Left ventricle myocardium inferior (tissue), 1 donor: ENCODE results near the gene PIK3CD. TPM values are rescaled to one million over a fixed set of nuclear protein-coding genes. Genes with fewer than 3 reads are reported as not detected.

Experiments used
- DNase-seq: peaks from one replicate; pipeline ENCODE4 v3.0.0-alpha.2; 2020
- H3K27ac ChIP-seq: fragments of 200-600 bp; replicated peaks from 2 replicates; pipeline ENCODE4 v1.8.0; 2021
- H3K27me3 ChIP-seq: fragments of 200-600 bp; 2 replicates; pipeline ENCODE4 v1.8.0; 2021; ENCODE audit warnings: low read depth
- H3K36me3 ChIP-seq: fragments of 200-600 bp; 2 replicates; pipeline ENCODE4 v1.8.0; 2021
- H3K4me1 ChIP-seq: fragments of 200-600 bp; 2 replicates; pipeline ENCODE4 v1.8.0; 2021
- H3K4me3 ChIP-seq: fragments of 200-600 bp; 2 replicates; pipeline ENCODE4 v1.8.0; 2021; ENCODE audit warnings: mild to moderate bottlenecking, moderate library complexity
- H3K9me3 ChIP-seq: fragments of 200-600 bp; replicated peaks from 2 replicates; pipeline ENCODE4 v1.8.0; 2021
- intact Hi-C: fragments of 100-400 bp; cut with micrococcal nuclease; formaldehyde crosslinking; loops from one replicate; pipeline ENCODE4 v1.11.0; 2022
- total RNA-seq: library from RNA; stranded (reverse); fragmentation: NEBNext Ultra II Directional; extraction: Animal tissue kit (Norgen Biotek cat#: 25700); gene quantifications from one replicate; pipeline ENCODE4 v1.2.1, GENCODE V29; 2021
- TF ChIP-seq, protein P1 (sequence below): fragments of 200-600 bp; IDR thresholded peaks from 2 replicates; pipeline ENCODE4 v1.8.0; 2021; ENCODE audit warnings: antibody characterized with exemption, mild to moderate bottlenecking, borderline replicate concordance
- donor health status: DM: no; HTN: yes; CAD: no; lungs with severe emphysema.

The PIK3CD gene
- total RNA-seq, 1 donor from 2014 or later = 2.6 TPM

DNA sequence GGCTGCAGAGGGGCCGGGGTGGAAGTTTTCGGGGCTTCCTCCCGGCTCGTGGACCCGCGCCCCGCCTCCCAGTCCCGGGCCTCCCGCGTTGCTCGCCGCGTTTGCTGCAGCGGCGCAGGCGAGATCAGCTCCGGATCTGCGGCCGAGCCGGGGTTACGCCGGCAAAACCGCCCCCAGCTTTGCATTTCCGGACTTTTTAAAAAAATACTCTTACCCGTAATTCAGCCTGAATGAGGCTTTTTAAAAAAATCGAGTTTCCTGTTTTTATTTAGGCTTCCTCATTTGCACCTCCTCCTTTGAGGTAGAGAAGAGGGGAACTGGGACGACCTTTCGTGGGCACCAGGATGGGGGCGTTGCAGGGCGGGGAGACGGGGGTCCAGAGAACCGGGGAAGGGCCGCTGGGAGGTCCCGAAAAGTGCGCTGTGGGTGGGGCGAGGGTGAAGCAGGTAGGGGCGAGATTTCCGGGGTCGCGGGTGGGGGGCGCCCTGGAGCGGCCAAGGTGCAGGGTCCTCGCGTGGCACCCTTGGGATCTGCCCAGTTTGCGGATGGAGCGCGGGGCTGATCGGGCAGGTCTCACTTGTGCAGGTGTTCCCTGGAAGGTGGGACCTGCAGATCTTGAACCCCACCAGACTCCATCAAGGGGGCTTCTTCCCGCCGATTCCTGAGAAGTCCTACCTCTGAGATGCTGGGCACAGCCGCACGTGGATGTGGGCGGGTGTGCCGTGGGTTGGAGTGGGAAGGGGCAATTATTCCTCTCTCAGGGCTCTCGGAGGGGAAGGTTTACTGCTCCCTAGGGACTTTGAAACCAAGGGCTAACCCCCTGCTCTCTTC, 1.1 kb downstream of the PIK3CD start:
- TF ChIP-seq, protein P1, sequence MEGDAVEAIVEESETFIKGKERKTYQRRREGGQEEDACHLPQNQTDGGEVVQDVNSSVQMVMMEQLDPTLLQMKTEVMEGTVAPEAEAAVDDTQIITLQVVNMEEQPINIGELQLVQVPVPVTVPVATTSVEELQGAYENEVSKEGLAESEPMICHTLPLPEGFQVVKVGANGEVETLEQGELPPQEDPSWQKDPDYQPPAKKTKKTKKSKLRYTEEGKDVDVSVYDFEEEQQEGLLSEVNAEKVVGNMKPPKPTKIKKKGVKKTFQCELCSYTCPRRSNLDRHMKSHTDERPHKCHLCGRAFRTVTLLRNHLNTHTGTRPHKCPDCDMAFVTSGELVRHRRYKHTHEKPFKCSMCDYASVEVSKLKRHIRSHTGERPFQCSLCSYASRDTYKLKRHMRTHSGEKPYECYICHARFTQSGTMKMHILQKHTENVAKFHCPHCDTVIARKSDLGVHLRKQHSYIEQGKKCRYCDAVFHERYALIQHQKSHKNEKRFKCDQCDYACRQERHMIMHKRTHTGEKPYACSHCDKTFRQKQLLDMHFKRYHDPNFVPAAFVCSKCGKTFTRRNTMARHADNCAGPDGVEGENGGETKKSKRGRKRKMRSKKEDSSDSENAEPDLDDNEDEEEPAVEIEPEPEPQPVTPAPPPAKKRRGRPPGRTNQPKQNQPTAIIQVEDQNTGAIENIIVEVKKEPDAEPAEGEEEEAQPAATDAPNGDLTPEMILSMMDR = no peak
- DNase-seq = peak; percentile 35
- Histone ChIP-seq H3K27ac (peak overlapping the region; percentile 57), H3K4me3 (peak overlapping the region; percentile 64), H3K27me3 (peaks cover 63% of the 10 kb centered on the region), H3K36me3 (no peaks in the 10 kb centered on the region), H3K9me3 (no peaks in the 10 kb centered on the region), H3K4me1 (peaks cover 19% of the 10 kb centered on the region)
- intact Hi-C loops = no loop called here

DNA sequence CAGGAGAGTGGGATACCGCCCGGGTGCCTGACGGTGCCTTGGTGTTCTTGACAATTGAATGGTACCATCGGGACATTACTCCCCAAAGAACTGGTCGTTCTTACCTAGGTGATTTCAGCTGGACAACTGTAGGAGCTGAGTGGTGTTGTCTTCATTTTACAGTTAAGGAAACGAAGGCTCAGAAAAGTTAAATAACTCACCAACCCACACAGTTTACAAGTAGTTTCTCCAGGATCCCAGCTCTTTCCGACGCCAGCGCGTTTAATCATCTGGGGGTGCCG, 1.6 kb downstream of the PIK3CD start:
- intact Hi-C loops = no loop called here
- peaks cover 63% of the 10 kb centered on the region for H3K27me3 ChIP-seq

DNA sequence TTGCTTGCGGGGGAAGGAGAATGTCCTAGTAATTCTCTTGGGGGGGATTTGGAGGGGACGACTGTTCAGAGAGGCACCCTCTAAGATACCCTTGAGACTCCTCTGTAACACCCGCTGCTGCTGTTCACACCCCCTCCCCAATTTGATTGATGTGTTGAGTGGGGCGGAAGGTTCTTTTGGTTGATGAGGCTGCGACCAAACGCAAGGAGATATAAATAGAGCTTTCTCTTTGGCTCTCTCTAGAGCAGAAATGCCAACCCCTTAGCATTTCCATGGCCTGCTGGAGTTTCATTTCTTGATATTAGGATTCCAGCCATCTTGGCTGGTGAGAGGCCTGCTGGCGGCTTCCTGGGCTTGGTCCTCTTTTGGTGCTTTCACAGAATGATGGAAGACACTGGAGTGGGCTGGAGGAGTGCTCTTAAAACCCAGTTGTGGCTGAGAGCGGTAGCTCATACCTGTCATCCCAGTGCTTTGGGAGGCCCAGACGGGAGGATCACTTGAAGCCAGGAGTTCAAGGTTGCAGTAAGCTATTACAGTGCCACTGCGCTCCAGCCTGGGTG, 2.0 kb downstream of the PIK3CD start:
- H3K4me3 ChIP-seq = peak overlapping the region; percentile 64

More for the DNA sequence above, 1.6 kb downstream of the PIK3CD start:
- Histone ChIP-seq H3K4me1 (peaks cover 19% of the 10 kb centered on the region), H3K9me3 (no peaks in the 10 kb centered on the region), H3K4me3 (peak overlapping the region; percentile 64), H3K36me3 (no peaks in the 10 kb centered on the region), H3K27ac (no peak overlapping the region)
- TF ChIP-seq, protein P1 = no peak
- no peak for DNase-seq

DNA sequence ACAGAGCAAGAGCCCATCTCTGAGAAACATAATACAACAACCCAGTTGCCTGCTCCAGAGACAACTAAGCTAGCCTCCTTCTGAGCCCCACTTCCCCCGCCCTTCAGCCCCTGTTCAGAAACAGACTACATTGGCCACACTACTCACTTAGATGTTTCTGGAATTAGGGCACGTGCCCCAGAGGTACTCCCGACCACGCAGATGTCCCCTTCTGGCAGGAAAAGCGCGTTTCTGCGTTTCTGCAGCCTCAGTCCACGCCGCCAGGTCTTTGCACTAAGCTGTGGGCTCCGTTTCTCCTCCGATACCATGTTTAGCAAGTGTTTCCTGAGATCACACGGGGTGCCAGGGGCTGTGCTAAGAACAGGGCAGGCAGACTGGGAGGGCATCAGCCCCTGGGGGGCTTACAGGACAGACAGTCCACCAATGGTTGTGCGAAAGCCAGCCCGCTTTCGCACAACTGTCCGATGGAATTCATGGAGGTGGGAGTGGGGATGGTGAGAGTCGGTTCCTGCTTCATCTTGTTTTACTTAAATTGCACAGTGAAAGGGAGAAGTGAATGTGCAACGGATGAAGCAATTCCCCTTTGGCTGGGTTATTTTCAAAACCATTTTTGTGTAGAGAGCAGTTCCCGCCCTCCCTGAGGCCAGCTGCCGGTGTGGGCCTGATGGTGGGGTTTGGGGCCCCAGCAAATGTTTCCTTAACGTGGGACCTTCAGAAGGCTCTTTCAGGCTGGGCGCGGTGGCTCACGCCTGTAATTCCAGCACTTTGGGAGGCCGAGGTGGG, 2.7 kb downstream of the PIK3CD start:
- H3K27ac ChIP-seq = no peak overlapping the region
- DNase-seq = no peak
- intact Hi-C loops = no loop called here
- peaks cover 19% of the 10 kb centered on the region for H3K4me1 ChIP-seq
- peak overlapping the region; percentile 64 for H3K4me3 ChIP-seq
- peaks cover 63% of the 10 kb centered on the region for H3K27me3 ChIP-seq
- TF ChIP-seq, protein P1 = no peak
- H3K36me3 ChIP-seq = no peaks in the 10 kb centered on the region
- no peaks in the 10 kb centered on the region for H3K9me3 ChIP-seq

More for the DNA sequence above, 2.0 kb downstream of the PIK3CD start:
- H3K27me3 ChIP-seq = peaks cover 63% of the 10 kb centered on the region
- H3K4me1 ChIP-seq = peaks cover 19% of the 10 kb centered on the region
- intact Hi-C loops = no loop called here
- no peak overlapping the region for H3K27ac ChIP-seq
- no peaks in the 10 kb centered on the region for H3K9me3 ChIP-seq
- TF ChIP-seq, protein P1 = no peak
- H3K36me3 ChIP-seq = no peaks in the 10 kb centered on the region
- DNase-seq = no peak

DNA sequence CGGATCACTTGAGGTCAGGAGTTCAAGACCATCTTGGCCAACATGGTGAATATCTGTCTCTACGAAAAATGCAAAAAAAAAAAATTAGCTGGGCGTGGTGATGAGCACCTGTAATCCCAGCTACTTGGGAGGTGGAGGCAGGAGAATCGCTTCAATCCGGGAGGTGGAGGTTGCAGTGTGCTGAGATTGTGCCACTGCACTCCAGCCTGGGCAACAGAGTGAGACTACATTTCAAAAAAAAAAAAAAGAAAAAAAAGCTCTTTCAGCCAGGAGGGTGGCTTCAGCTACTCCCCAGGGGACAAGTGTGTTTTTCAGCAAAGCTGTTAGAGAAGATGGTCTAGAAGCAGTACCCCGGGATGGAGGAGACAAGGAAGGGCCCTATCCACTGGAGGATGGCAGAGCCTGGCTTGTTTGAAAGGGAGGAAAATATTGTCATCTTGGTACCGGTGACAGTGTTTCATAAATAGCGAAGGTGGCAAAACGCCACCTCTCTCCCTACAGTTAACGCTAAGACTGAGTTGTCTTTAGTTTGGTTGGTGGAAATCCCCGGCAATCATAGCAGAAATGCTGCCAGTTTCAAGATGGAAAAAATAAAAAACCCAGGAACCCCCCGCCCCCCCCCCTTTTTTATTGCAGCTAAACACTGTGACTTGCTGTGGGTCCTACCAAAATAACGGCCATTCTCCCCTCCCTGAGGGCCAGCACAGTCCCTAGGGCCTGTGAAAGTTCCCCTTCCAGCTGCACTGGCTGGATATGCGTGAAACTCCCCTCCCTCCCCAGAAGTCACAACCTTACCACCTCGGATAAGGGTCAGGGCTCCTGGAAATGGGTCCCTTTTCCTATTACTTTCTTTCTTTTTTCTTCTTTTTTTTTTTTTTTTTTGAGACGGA, 3.5 kb downstream of the PIK3CD start:
- intact Hi-C loops = no loop called here
- H3K4me1 ChIP-seq = peaks cover 19% of the 10 kb centered on the region

More for the DNA sequence above, 3.5 kb downstream of the PIK3CD start:
- Histone ChIP-seq H3K27me3 (peaks cover 63% of the 10 kb centered on the region), H3K27ac (no peak overlapping the region), H3K9me3 (no peaks in the 10 kb centered on the region), H3K36me3 (no peaks in the 10 kb centered on the region), H3K4me3 (no peak overlapping the region)
- no peak for DNase-seq
- TF ChIP-seq, protein P1 = no peak
